BE2C (cell line): Measurements from ENCODE around the gene SHC2.
"Not testable (repeated sequence)": the region's sequence is repeated elsewhere in the genome, so short reads cannot be mapped to it uniquely, and the experiment has no call there.

Experiments
- DNase-seq: peaks from one replicate; pipeline ENCODE4 v3.0.0-alpha.2; 2020
- H3K27me3 ChIP-seq: fragments of 250-450 bp; sonication (Bioruptor Pico); 2 replicates; pipeline ENCODE4 v1.5.1; 2020; ENCODE audit warnings: mild to moderate bottlenecking
- H3K36me3 ChIP-seq: fragments of 250-450 bp; sonication (Bioruptor Pico); 2 replicates; pipeline ENCODE4 v1.5.1; 2020; ENCODE audit warnings: mild to moderate bottlenecking
- H3K4me1 ChIP-seq: fragments of 250-450 bp; sonication (Bioruptor Pico); 2 replicates; pipeline ENCODE4 v1.5.1; 2020
- H3K4me3 ChIP-seq: 2 replicates; pipeline ENCODE4 v1.5.1; 2011; ENCODE audit warnings: low read depth, low read length
- H3K9me3 ChIP-seq: fragments of 250-450 bp; sonication (Bioruptor Pico); 2 replicates; pipeline ENCODE4 v1.5.1; 2020
- TF ChIP-seq, protein P1 (sequence below): IDR thresholded peaks from 2 replicates; pipeline ENCODE4 v1.5.1; 2012; ENCODE audit warnings: mild to moderate bottlenecking, low read depth, low read length

The SHC2 gene

DNA sequence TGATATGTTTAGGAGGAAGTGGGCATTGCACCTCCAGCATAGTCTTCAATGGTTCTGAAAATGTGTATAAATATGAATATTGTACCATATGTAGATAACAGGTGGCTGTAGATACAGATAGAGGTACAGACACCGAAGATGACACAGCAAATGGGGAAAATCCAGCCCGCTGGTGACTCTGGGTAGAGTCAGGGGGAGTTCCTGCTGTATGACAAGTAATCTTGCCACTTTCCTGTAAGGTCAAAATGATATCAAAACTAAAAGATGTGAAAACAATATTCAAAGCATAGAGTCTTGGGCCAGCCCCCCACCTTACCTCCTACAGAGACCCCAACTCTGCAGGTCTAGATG is 69.7 kb downstream of the SHC2 start:
- no peaks in the 10 kb centered on the region for H3K4me1 ChIP-seq
- no peak overlapping the region for H3K4me3 ChIP-seq
- H3K27me3 ChIP-seq = no peaks in the 10 kb centered on the region
- TF ChIP-seq, protein P1, sequence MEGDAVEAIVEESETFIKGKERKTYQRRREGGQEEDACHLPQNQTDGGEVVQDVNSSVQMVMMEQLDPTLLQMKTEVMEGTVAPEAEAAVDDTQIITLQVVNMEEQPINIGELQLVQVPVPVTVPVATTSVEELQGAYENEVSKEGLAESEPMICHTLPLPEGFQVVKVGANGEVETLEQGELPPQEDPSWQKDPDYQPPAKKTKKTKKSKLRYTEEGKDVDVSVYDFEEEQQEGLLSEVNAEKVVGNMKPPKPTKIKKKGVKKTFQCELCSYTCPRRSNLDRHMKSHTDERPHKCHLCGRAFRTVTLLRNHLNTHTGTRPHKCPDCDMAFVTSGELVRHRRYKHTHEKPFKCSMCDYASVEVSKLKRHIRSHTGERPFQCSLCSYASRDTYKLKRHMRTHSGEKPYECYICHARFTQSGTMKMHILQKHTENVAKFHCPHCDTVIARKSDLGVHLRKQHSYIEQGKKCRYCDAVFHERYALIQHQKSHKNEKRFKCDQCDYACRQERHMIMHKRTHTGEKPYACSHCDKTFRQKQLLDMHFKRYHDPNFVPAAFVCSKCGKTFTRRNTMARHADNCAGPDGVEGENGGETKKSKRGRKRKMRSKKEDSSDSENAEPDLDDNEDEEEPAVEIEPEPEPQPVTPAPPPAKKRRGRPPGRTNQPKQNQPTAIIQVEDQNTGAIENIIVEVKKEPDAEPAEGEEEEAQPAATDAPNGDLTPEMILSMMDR = no peak
- H3K9me3 ChIP-seq = no peaks in the 10 kb centered on the region; the same call in 1 of the 2 replicates
- H3K36me3 ChIP-seq = no peaks in the 10 kb centered on the region
- no peak for DNase-seq

DNA sequence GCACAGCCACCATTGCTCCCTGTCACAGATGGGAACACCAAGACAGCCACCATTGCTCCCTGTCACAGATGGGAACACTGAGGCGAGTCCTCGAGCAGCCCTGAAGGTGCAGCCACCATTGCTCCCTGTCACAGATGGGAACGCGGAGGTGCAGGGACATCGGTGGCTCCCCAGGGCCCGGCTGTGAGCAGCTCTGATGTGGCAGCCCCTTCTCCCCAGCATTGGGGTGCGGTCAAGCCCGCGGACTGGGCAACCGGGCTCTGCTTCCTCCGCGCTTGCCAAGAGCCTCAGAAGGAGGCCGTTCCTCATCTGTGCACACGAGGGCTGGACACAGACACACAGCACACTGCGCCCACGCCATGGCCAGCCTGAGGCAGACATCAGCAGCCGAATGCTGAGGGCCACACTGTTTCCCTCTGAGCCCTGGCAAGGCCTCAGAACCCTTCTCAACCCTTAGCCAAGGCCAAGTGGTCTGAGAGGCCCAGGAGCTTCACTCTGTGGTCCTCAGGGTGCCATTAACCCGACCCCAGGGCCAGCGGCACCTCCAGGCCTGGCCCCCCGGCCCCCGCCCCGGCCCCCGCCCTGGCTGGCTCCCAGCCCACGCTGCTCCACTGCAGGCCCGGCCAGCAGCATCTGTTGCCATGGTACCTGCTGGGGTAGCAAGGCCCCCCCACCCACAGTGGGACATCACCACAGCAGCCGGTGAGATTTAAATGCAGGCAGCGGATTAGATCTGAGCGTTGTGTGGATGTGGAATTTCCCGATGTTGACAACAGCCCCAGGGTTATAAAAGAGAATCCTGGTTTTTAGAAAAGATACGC is 70.2 kb downstream of the SHC2 start:
- Histone ChIP-seq H3K9me3 (no peaks in the 10 kb centered on the region; the same call in 1 of the 2 replicates), H3K36me3 (no peaks in the 10 kb centered on the region), H3K4me3 (no peak overlapping the region), H3K4me1 (no peaks in the 10 kb centered on the region), H3K27me3 (no peaks in the 10 kb centered on the region)
- TF ChIP-seq, protein P1 = no peak
- DNase-seq = no peak

DNA sequence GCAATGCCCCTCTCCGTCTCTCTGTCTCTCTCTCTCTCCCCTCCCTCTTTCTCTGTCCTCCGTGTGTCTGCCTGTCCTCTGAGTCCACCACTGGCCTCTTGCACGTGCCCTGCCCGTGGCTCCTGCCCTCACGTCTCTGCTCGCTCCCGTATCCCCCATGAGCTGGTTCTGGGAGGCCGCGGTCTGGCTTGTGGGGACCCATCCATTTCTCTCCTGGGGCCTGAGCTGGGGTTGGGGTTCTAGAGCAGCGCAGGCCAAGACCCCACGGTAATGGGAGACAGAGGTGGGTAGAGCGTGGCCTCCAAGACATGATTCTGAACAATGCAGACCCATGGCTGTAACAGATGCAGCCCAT is 70.9 kb downstream of the SHC2 start:
- no peaks in the 10 kb centered on the region for H3K27me3 ChIP-seq
- H3K9me3 ChIP-seq = no peaks in the 10 kb centered on the region; the same call in 1 of the 2 replicates
- no peaks in the 10 kb centered on the region for H3K36me3 ChIP-seq
- TF ChIP-seq, protein P1 = no peak
- H3K4me1 ChIP-seq = no peaks in the 10 kb centered on the region
- DNase-seq = no peak
- H3K4me3 ChIP-seq = no peak overlapping the region

DNA sequence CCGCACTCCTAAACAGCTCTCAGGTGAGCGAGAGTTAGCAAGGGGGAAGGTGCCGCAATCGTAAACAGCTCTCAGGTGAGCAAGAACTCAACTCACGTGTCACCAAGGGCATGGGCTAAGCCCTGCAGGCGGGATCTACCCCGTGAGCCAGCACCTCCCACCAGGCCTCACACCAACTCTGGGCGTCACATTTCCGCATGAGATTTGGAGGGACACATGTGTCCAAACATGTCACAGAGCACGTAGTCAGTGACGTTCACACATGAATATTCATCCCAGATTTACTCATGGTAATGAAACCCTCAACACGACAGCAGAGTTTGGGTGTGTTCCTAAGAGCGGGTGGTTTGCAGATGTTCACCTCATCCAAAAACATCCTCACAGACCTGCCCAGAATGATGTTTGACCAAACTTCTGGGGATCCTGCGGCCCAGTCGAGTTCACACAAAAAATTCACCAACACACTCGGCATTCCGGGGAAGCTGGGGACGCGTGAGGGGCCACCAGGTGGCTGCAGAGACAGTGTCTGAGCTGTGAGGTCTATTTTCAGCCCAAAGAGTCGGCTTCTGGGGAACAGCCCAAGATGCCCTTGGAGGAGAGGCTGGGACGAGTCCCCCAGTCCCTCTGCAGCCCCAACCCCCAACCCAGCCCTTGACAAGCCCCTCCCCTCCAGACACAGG is 71.4 kb downstream of the SHC2 start:
- Histone ChIP-seq H3K9me3 (no peaks in the 10 kb centered on the region; the same call in 1 of the 2 replicates), H3K4me3 (no peak overlapping the region), H3K4me1 (no peaks in the 10 kb centered on the region), H3K27me3 (no peaks in the 10 kb centered on the region), H3K36me3 (no peaks in the 10 kb centered on the region)
- TF ChIP-seq, protein P1 = no peak
- DNase-seq = no peak

DNA sequence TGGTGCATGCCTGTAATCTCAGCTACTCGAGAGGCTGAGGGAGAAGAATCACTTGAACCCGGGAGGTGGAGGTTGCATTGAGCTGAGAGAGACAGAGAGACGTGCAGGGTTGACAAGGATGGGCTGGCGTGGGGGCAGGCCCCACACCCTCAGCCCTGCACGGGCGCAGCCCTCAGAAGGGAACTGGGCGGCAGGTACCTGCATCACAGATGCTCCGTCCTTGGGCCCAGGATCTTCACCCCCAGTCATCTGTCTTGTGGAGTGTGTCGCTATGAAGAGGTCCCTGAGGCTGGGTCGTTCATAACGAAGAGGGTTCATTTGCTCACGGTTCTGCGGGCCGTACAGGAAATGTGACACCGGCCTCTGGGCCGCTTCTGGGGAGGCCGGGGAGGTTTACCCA is 72.1 kb downstream of the SHC2 start:
- TF ChIP-seq, protein P1 = no peak
- no peak overlapping the region for H3K4me3 ChIP-seq
- no peaks in the 10 kb centered on the region for H3K4me1 ChIP-seq
- no peaks in the 10 kb centered on the region for H3K36me3 ChIP-seq
- DNase-seq = no peak
- no peaks in the 10 kb centered on the region for H3K27me3 ChIP-seq
- H3K9me3 ChIP-seq = no peaks in the 10 kb centered on the region; the same call in 1 of the 2 replicates

DNA sequence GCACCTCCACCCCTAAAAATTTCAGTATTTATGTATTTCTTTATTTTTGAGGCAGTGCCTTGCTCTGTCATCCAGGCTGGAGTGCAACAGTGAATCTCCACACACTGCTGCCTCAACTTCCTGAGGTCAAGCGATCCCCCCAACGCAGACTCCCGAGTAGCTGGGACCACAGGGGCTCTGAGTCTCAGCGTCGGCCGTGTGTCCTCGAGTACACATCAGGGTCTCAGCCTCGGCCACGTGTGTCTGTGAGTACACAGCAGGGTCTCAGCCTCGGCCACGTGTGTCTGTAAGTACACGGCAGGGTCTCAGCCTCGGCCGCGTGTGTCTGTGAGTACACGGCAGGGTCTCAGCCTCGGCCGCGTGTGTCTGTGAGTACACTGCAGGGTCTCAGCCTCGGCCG is 73.1 kb downstream of the SHC2 start:
- DNase-seq = no peak
- no peak overlapping the region for H3K4me3 ChIP-seq
- H3K4me1 ChIP-seq = no peaks in the 10 kb centered on the region
- H3K36me3 ChIP-seq = no peaks in the 10 kb centered on the region
- H3K27me3 ChIP-seq = no peaks in the 10 kb centered on the region
- no peaks in the 10 kb centered on the region; the same call in 1 of the 2 replicates for H3K9me3 ChIP-seq
- TF ChIP-seq, protein P1 = no peak

DNA sequence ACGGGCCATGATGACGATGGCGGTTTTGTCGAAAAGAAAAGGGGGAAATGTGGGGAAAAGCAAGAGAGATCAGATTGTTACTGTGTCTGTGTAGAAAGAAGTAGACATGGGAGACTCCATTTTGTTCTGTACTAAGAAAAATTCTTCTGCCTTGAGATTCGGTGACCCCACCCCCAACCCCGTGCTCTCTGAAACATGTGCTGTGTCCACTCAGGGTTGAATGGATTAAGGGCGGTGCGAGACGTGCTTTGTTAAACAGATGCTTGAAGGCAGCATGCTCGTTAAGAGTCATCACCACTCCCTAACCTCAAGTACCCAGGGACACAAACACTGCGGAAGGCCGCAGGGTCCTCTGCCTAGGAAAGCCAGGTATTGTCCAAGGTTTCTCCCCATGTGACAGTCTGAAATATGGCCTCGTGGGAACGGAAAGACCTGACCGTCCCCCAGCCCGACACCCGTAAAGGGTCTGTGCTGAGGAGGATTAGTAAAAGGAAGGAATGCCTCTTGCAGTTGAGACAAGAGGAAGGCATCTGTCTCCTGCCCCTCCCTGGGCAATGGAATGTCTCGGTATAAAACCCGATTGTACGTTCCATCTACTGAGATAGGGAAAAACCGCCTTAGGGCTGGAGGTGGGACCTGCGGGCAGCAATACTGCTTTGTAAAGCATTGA is 74.1 kb downstream of the SHC2 start:
- not testable (repeated sequence) for H3K4me1 ChIP-seq, DNase-seq, H3K9me3 ChIP-seq, H3K27me3 ChIP-seq, H3K4me3 ChIP-seq, H3K36me3 ChIP-seq

DNA sequence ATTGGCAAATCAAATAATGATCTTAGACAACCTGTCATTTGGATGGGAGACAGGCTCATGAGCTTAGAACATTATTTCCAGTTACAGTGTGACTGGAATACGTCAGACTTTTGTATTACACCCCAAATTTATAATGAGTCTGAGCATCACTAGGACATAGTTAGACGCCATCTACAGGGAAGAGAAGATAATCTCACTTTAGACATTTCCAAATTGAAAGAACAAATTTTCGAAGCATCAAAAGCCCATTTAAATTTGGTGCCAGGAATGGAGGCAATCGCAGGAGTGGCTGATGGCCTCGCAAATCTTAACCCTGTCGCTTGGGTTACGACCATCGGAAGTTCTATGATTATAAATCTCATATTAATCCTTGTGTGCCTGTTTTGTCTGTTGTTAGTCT is 74.6 kb downstream of the SHC2 start:
- DNase-seq, H3K27me3 ChIP-seq, H3K4me1 ChIP-seq, H3K9me3 ChIP-seq, H3K36me3 ChIP-seq, H3K4me3 ChIP-seq: not testable (repeated sequence)
